ENCODE measurements around the gene PAX2.

PAX2 gene

DNA sequence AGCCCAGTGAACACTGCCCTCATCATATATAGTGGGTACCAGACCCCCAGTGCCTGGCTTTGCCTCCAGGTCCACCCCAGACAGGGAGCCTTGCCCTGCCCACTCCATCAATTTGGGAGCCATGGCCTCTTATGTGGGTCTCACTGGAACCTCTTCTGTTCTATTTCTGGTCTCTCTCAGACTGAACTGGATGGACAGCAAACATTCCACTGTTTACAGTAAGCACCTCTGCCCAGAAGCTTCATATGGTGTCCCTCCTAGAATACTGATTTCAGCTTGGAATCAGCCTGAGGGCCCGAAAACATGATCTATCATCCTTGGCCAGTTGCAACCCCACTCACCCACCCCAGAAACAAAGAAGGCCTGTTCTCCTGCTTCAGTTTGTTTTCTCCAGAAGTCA is 86.4 kb downstream of the PAX2 start:
- Histone ChIP-seq H3K4me2 (ENCODE audit: low read depth, low read length, poor library complexity, severe bottlenecking) (no peak overlapping the region), H3K27me3 (ENCODE audit: low read length) (no peaks in the 10 kb centered on the region)

DNA sequence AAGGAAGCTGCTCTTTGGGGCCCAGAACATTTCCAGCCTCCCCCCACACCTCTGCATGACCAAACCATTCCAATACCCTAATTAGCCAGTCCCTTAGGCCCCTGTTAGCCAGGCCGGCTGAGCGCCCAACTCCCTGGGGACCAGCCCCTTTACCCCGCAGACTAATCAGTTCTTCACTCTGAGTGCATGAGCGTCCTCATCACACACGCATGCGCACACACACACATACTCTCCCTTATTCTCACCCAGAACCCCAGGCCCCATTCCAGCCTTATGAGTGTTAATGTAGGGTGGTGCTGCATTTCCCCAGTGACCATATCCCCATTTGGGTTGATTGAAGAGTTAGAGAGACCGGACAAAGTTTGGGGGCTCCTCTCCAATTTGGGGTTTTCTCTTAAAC is 90.4 kb downstream of the PAX2 start:
- Histone ChIP-seq H3K9me2 (replicated peaks; ENCODE audit: insufficient read depth, low read length) (no peaks in the 10 kb centered on the region), H3K4me2 (ENCODE audit: low read depth, low read length, poor library complexity, severe bottlenecking) (no peak overlapping the region), H3K79me2 (ENCODE audit: insufficient read depth, low read length) (no peaks in the 10 kb centered on the region), H3K27me3 (ENCODE audit: low read length) (no peaks in the 10 kb centered on the region), H3K9ac (ENCODE audit: low read length) (no peak overlapping the region), H2AFZ (ENCODE audit: low read depth, low read length, severe bottlenecking) (no peak overlapping the region), H3K4me3 (ENCODE audit: insufficient read depth, low read length, poor library complexity, severe bottlenecking) (no peak overlapping the region), H3K9me3 (ENCODE audit: insufficient read depth, low read length) (no peaks in the 10 kb centered on the region), H4K20me1 (ENCODE audit: low read depth, low read length) (no peaks in the 10 kb centered on the region), H3F3A (ENCODE audit: insufficient read depth) (no peaks in the 10 kb centered on the region), H3K36me3 (ENCODE audit: low read length) (no peaks in the 10 kb centered on the region), H3K27ac (ENCODE audit: low read depth, low read length) (no peak overlapping the region)
- TF ChIP-seq, protein P1, sequence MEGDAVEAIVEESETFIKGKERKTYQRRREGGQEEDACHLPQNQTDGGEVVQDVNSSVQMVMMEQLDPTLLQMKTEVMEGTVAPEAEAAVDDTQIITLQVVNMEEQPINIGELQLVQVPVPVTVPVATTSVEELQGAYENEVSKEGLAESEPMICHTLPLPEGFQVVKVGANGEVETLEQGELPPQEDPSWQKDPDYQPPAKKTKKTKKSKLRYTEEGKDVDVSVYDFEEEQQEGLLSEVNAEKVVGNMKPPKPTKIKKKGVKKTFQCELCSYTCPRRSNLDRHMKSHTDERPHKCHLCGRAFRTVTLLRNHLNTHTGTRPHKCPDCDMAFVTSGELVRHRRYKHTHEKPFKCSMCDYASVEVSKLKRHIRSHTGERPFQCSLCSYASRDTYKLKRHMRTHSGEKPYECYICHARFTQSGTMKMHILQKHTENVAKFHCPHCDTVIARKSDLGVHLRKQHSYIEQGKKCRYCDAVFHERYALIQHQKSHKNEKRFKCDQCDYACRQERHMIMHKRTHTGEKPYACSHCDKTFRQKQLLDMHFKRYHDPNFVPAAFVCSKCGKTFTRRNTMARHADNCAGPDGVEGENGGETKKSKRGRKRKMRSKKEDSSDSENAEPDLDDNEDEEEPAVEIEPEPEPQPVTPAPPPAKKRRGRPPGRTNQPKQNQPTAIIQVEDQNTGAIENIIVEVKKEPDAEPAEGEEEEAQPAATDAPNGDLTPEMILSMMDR (IDR thresholded peaks at IDR 0.05; ENCODE audit: insufficient read depth, low read length, poor library complexity, severe bottlenecking): no peak
- TF ChIP-seq EZH2phosphoT487 (conservative IDR thresholded peaks at IDR 0.05; ENCODE audit: low read length): no peak

More for the DNA sequence above, 86.4 kb downstream of the PAX2 start:
- no peaks in the 10 kb centered on the region for H3F3A ChIP-seq (ENCODE audit: insufficient read depth)
- H3K36me3 ChIP-seq (ENCODE audit: low read length): no peaks in the 10 kb centered on the region
- H3K9ac ChIP-seq (ENCODE audit: low read length): no peak overlapping the region
- H3K27ac ChIP-seq (ENCODE audit: low read depth, low read length): no peak overlapping the region
- no peak overlapping the region for H3K4me3 ChIP-seq (ENCODE audit: insufficient read depth, low read length, poor library complexity, severe bottlenecking)
- no peaks in the 10 kb centered on the region for H3K79me2 ChIP-seq (ENCODE audit: insufficient read depth, low read length)
- H4K20me1 ChIP-seq (ENCODE audit: low read depth, low read length): no peaks in the 10 kb centered on the region
- TF ChIP-seq, protein P1 (IDR thresholded peaks at IDR 0.05; ENCODE audit: insufficient read depth, low read length, poor library complexity, severe bottlenecking): no peak
- no peak for TF ChIP-seq EZH2phosphoT487 (conservative IDR thresholded peaks at IDR 0.05; ENCODE audit: low read length)
- no peaks in the 10 kb centered on the region for H3K9me3 ChIP-seq (ENCODE audit: insufficient read depth, low read length)
- H2AFZ ChIP-seq (ENCODE audit: low read depth, low read length, severe bottlenecking): no peak overlapping the region
- H3K9me2 ChIP-seq (replicated peaks; ENCODE audit: insufficient read depth, low read length): no peaks in the 10 kb centered on the region

DNA sequence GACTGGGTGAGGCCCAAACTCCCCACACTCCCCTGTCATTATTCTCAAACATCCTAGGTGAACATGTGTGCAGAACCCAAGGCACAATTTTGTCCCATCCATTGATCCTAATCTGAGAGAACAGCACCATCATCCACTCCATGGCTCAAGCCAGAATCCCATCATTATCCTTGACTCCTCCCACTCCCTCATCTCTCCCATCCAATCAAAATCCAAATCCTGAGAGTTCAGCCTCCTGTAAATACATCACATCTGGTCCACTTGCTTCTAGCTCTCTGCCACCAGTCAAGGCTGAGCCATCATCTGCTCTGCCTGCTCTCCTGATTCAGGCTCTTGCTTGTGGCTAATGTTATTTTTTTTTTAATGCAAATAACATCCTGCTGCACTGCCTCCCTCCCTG is 91.5 kb downstream of the PAX2 start:
- Histone ChIP-seq H3K79me2 (ENCODE audit: insufficient read depth, low read length) (no peaks in the 10 kb centered on the region), H3K27me3 (ENCODE audit: low read length) (no peaks in the 10 kb centered on the region), H3K9me2 (replicated peaks; ENCODE audit: insufficient read depth, low read length) (no peaks in the 10 kb centered on the region), H3K4me3 (ENCODE audit: insufficient read depth, low read length, poor library complexity, severe bottlenecking) (no peak overlapping the region), H3K4me2 (ENCODE audit: low read depth, low read length, poor library complexity, severe bottlenecking) (no peak overlapping the region), H3K27ac (ENCODE audit: low read depth, low read length) (no peak overlapping the region), H3K9ac (ENCODE audit: low read length) (no peak overlapping the region), H3K9me3 (ENCODE audit: insufficient read depth, low read length) (no peaks in the 10 kb centered on the region), H3F3A (ENCODE audit: insufficient read depth) (no peaks in the 10 kb centered on the region), H3K36me3 (ENCODE audit: low read length) (no peaks in the 10 kb centered on the region), H2AFZ (ENCODE audit: low read depth, low read length, severe bottlenecking) (no peak overlapping the region), H4K20me1 (ENCODE audit: low read depth, low read length) (no peaks in the 10 kb centered on the region)
- TF ChIP-seq, protein P1 (IDR thresholded peaks at IDR 0.05; ENCODE audit: insufficient read depth, low read length, poor library complexity, severe bottlenecking): no peak
- TF ChIP-seq EZH2phosphoT487 (conservative IDR thresholded peaks at IDR 0.05; ENCODE audit: low read length): no peak
